PC-3 (cell line): ENCODE data around the gene COL8A1. TPM values are rescaled to one million over a fixed set of nuclear protein-coding genes. Genes with fewer than 3 reads are reported as not detected.
A peak's percentile ranks its signal among the peaks of the same experiment; 100 is the strongest.

ENCODE experiments used
- ATAC-seq: fragments of 200-7000 bp; cut with Tn5 transposase; 2 replicates; pipeline ENCODE4 v1.9.1; 2020; ENCODE audit warnings: mild to moderate bottlenecking, moderate library complexity
- BruUV-seq: library from RNA; stranded (reverse); fragments of 400-500 nt; replicated peaks from 2 replicates; lab custom pipeline; 2021; lab: Mats Ljungman, UMichigan
- CTCF ChIA-PET: fragments of 300-600 bp; sonication (Branson Sonifier 250); formaldehyde crosslinking; loops from one replicate; lab custom pipeline; 2022; ENCODE audit warnings: antibody characterized with exemption; lab: Charles Lee
- POLR2A ChIA-PET: fragments of 300-600 bp; sonication (Branson Sonifier 250); formaldehyde crosslinking; loops from one replicate; lab custom pipeline; 2022; ENCODE audit warnings: antibody characterized with exemption; ENCODE audit not compliant: unreplicated experiment; lab: Charles Lee
- DNase-seq: peaks from one replicate; pipeline ENCODE4 v3.0.0-alpha.2; 2015
- H2AFZ ChIP-seq: fragments of 300-600 bp; sonication (generic); 2 replicates; pipeline ENCODE4 v1.6.0; 2016; ENCODE audit warnings: antibody characterized with exemption, low read length
- H3F3A ChIP-seq: fragments of 300-600 bp; sonication (generic); one replicate; pipeline ENCODE4 v1.6.0; 2017; ENCODE audit warnings: antibody characterized with exemption, low read length, control low read depth, mild to moderate bottlenecking; ENCODE audit not compliant: unreplicated experiment
- H3K27ac ChIP-seq: fragments of 300-600 bp; sonication (generic); 2 replicates; pipeline ENCODE4 v1.5.1; 2016; ENCODE audit warnings: mild to moderate bottlenecking, low read length
- H3K27me3 ChIP-seq: fragments of 300-600 bp; sonication (generic); 2 replicates; pipeline ENCODE4 v1.6.1; 2016; ENCODE audit warnings: low read length, mixed read lengths
- H3K36me3 ChIP-seq: fragments of 300-600 bp; sonication (generic); 2 replicates; pipeline ENCODE4 v1.6.1; 2016; ENCODE audit warnings: low read depth, mixed run types, low read length, mixed read lengths
- H3K4me1 ChIP-seq: fragments of 300-600 bp; sonication (generic); 2 replicates; pipeline ENCODE4 v1.5.1; 2016; ENCODE audit warnings: low read length; ENCODE audit not compliant: insufficient read depth
- H3K4me2 ChIP-seq: fragments of 300-600 bp; sonication (generic); 2 replicates; pipeline ENCODE4 v1.6.0; 2016; ENCODE audit warnings: low read length
- H3K4me3 ChIP-seq: fragments of 300-600 bp; sonication (generic); 2 replicates; pipeline ENCODE4 v1.5.1; 2016; ENCODE audit warnings: mild to moderate bottlenecking, low read length, mixed read lengths
- H3K79me2 ChIP-seq: fragments of 300-600 bp; sonication (generic); 2 replicates; pipeline ENCODE4 v1.6.1; 2017; ENCODE audit warnings: low read length, mixed read lengths
- H3K9ac ChIP-seq: fragments of 300-600 bp; sonication (generic); 2 replicates; pipeline ENCODE4 v1.6.0; 2016; ENCODE audit warnings: mild to moderate bottlenecking, low read length
- H3K9me2 ChIP-seq: fragments of 300-600 bp; sonication (generic); replicated peaks from 2 replicates; pipeline ENCODE4 v1.6.1; 2016; ENCODE audit warnings: mixed run types, low read length, mixed read lengths
- H3K9me3 ChIP-seq: fragments of 300-600 bp; sonication (generic); 2 replicates; pipeline ENCODE4 v1.6.1; 2016; ENCODE audit warnings: low read length, mixed read lengths
- H4K20me1 ChIP-seq: fragments of 300-600 bp; sonication (generic); 2 replicates; pipeline ENCODE4 v1.6.1; 2016; ENCODE audit warnings: low read length, mixed read lengths
- CTCF ChIP-seq: fragments of 300-600 bp; sonication (generic); conservative IDR thresholded peaks from 2 replicates; pipeline ENCODE4 v1.5.1; 2017; ENCODE audit warnings: antibody characterized with exemption, low read depth, mild to moderate bottlenecking, low read length
- EZH2 ChIP-seq: fragments of 300-600 bp; sonication (generic); IDR thresholded peaks from one replicate; pipeline ENCODE4 v1.6.1; 2017; ENCODE audit warnings: antibody characterized with exemption, mild to moderate bottlenecking, low read length; ENCODE audit not compliant: unreplicated experiment
- EZH2phosphoT487 ChIP-seq: fragments of 300-600 bp; sonication (generic); IDR thresholded peaks from 2 replicates; pipeline ENCODE4 v1.6.1; 2018; ENCODE audit warnings: mild to moderate bottlenecking, antibody characterized with exemption, low read length, borderline replicate concordance
- intact Hi-C: fragments of 100-400 bp; cut with micrococcal nuclease; formaldehyde crosslinking; loops from 2 replicates; pipeline ENCODE4 v1.9.0; 2023
- total RNA-seq: library from RNA; depleted of rRNA; stranded (reverse); fragments of >200 nt; gene quantifications from 2 replicates; pipeline ENCODE4 v1.2.3, GENCODE V29; 2014

The COL8A1 gene
- total RNA-seq, 1 experiment from 2014 or later = 2.4 TPM

GRCh38 chr3:99651531-99651930 is 13.1 kb downstream of the COL8A1 start:
- Histone ChIP-seq H3K27ac (peak overlapping the region; percentile 21), H3K79me2 (no peaks in the 10 kb centered on the region), H3K27me3 (no peaks in the 10 kb centered on the region), H3F3A (no peaks in the 10 kb centered on the region), H3K4me1 (peaks cover 48% of the 10 kb centered on the region), H3K9me2 (no peaks in the 10 kb centered on the region), H3K9ac (no peak overlapping the region), H3K4me2 (peak overlapping the region; percentile 38), H3K4me3 (no peak overlapping the region), H3K36me3 (no peaks in the 10 kb centered on the region), H2AFZ (no peak overlapping the region), H4K20me1 (no peaks in the 10 kb centered on the region), H3K9me3 (no peaks in the 10 kb centered on the region)
- no TSS peak for BruUV-seq
- no peak for TF ChIP-seq CTCF
- no peak for TF ChIP-seq EZH2phosphoT487
- intact Hi-C loops = no loop called here
- CTCF ChIA-PET = no interaction called here
- DNase-seq (peak; percentile 82), ATAC-seq (peak; percentile 68)
- POLR2A ChIA-PET = interaction anchor here (1.0 kb wide), 1 partner anchor 14 kb away, joined by 16 read pairs; no protein-coding TSS in a partner anchor

GRCh38 chr3:99656624-99657023 is 18.2 kb downstream of the COL8A1 start:
- Histone ChIP-seq H3K9me3 (no peaks in the 10 kb centered on the region), H3K36me3 (no peaks in the 10 kb centered on the region), H3K4me3 (no peak overlapping the region), H3F3A (no peaks in the 10 kb centered on the region), H3K9ac (no peak overlapping the region), H3K79me2 (no peaks in the 10 kb centered on the region), H3K4me1 (peaks cover 27% of the 10 kb centered on the region), H3K9me2 (no peaks in the 10 kb centered on the region), H4K20me1 (no peaks in the 10 kb centered on the region), H2AFZ (no peak overlapping the region), H3K4me2 (no peak overlapping the region), H3K27ac (no peak overlapping the region), H3K27me3 (no peaks in the 10 kb centered on the region)
- POLR2A ChIA-PET = no interaction called here
- DNase-seq (no peak), ATAC-seq (no peak)
- BruUV-seq = no TSS peak
- CTCF ChIA-PET = no interaction called here
- TF ChIP-seq EZH2 = no peak
- TF ChIP-seq CTCF = no peak
- no peak for TF ChIP-seq EZH2phosphoT487
- intact Hi-C loops = no loop called here

GRCh38 chr3:99658274-99658673 is 19.9 kb downstream of the COL8A1 start:
- no peaks in the 10 kb centered on the region for H3K36me3 ChIP-seq
- no peaks in the 10 kb centered on the region for H4K20me1 ChIP-seq
- H3K9me2 ChIP-seq = no peaks in the 10 kb centered on the region
- H3K9ac ChIP-seq = peak overlapping the region; percentile 31; the same call in 1 of the 2 replicates
- H3K27ac ChIP-seq = peak overlapping the region; percentile 69
- POLR2A ChIA-PET = no interaction called here
- H3K4me1 ChIP-seq = peaks cover 35% of the 10 kb centered on the region
- CTCF ChIA-PET = no interaction called here
- no peak for TF ChIP-seq EZH2phosphoT487
- TF ChIP-seq EZH2 = no peak
- TF ChIP-seq CTCF = no peak
- H3K79me2 ChIP-seq = no peaks in the 10 kb centered on the region
- no peak overlapping the region for H3K4me2 ChIP-seq
- DNase-seq (no peak), ATAC-seq (no peak)
- peaks cover 9% of the 10 kb centered on the region for H3F3A ChIP-seq
- H2AFZ ChIP-seq = no peak overlapping the region
- H3K9me3 ChIP-seq = no peaks in the 10 kb centered on the region
- H3K27me3 ChIP-seq = no peaks in the 10 kb centered on the region
- intact Hi-C loops = no loop called here
- H3K4me3 ChIP-seq = no peak overlapping the region
- no TSS peak for BruUV-seq
